GM12865 (cell line): Measurements from ENCODE around the gene CFAP46.

ENCODE experiments used
- DNase-seq: peaks from one replicate; pipeline ENCODE4 v3.0.0; 2010; ENCODE audit warnings: low read depth
- H3K4me3 ChIP-seq: 2 replicates; pipeline ENCODE4 v1.5.1; 2011; ENCODE audit warnings: mild to moderate bottlenecking, low read depth, low read length, control low read depth
- TF ChIP-seq, protein P1 (sequence below): IDR thresholded peaks from 2 replicates; pipeline ENCODE4 v1.5.1; 2011; ENCODE audit warnings: low read length, control low read depth, low read depth, inconsistent platforms; ENCODE audit not compliant: insufficient read depth; ENCODE audit errors: missing control alignments

Gene CFAP46

DNA sequence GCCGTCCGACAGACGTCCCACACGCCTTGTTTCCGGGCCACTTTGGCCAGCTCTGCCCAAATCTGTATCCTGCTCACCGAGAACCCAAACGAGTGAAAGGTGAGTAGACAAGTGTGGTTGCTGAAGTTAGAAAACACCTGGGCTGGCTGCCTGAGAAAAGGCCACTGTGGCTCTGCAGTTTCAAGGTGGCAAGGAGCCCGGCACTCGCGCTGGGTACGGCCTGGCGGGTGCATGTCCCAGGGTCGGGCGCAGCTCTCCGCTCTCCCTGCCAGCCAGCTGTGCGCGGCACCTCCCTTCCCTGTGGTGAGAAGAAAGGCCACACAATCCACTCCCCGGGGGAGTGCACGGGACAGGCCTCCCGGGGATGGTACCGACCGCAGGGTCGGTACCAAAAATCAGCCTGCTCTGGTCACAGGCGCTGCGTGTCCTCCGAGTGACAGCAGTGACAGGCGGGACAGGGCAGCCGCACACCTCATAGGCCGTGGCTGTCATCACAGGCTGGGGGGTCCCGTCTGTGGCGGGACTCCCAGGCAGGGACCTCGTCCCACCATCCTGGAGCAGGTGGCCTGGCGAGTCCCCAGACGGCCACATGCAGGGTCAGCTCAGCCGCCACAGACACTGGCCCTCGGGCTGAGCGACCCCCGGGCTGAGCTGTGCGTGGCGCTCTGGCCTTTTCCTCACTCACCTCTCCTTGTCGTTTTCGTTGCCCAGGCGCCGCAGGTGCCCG, 22.8 kb downstream of the CFAP46 start:
- no peak overlapping the region for H3K4me3 ChIP-seq
- DNase-seq = no peak
- TF ChIP-seq, protein P1, sequence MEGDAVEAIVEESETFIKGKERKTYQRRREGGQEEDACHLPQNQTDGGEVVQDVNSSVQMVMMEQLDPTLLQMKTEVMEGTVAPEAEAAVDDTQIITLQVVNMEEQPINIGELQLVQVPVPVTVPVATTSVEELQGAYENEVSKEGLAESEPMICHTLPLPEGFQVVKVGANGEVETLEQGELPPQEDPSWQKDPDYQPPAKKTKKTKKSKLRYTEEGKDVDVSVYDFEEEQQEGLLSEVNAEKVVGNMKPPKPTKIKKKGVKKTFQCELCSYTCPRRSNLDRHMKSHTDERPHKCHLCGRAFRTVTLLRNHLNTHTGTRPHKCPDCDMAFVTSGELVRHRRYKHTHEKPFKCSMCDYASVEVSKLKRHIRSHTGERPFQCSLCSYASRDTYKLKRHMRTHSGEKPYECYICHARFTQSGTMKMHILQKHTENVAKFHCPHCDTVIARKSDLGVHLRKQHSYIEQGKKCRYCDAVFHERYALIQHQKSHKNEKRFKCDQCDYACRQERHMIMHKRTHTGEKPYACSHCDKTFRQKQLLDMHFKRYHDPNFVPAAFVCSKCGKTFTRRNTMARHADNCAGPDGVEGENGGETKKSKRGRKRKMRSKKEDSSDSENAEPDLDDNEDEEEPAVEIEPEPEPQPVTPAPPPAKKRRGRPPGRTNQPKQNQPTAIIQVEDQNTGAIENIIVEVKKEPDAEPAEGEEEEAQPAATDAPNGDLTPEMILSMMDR = no peak

DNA sequence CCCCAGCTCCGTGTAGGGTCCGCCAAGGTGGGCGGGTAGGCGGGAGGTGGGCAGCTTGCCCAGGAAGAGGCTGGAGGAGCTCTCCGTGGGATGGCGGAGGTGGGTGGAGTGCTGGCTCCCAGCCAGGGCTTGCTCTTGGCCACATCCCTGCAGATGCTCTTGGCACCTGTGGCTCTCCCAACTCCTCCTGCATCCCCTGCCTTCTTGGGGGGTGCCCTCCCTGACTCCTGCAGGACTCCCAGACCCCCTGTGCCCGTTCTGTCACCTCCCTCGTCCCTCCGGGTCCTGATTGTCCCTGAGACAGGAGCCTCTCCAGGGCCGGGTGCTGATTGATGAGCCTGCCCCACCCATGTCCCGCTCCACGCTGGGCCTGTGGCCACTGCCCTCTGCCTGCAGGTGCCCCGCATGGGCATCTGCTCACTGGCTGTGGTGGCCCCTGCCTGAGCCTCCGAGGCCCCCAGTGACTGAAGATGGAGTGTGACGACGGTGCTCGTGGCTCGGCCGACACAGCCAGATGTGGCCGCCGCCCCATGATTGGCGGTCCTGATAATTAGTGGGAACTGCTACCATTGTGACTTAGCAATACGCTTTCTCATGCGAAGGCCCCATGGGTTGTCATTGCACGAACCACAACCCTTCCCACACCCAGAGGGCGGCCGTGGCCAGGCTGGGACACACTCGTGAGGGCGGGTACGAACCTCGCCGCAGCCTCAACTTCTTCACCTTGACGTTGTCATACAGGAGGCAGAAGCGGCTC, 23.6 kb downstream of the CFAP46 start:
- no peak overlapping the region for H3K4me3 ChIP-seq
- no peak for DNase-seq
- TF ChIP-seq, protein P1 = no peak

DNA sequence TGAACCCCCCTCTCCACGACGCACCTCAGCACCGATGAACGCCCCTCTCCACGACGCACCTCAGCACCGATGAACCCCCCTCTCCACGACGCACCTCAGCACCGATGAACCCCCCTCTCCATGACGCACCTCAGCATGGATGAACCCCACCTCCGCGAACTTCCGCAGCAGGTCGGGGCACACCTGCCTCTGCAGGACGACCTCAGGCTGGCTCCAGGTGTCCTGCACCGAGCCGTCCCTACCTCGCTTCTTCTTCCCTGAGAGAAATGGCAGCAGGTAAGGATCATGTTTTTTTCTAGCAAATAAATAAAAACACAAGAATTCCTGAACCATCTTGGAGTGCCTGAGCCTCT, 24.1 kb downstream of the CFAP46 start:
- H3K4me3 ChIP-seq = no peak overlapping the region
- TF ChIP-seq, protein P1 = no peak
- DNase-seq = no peak

DNA sequence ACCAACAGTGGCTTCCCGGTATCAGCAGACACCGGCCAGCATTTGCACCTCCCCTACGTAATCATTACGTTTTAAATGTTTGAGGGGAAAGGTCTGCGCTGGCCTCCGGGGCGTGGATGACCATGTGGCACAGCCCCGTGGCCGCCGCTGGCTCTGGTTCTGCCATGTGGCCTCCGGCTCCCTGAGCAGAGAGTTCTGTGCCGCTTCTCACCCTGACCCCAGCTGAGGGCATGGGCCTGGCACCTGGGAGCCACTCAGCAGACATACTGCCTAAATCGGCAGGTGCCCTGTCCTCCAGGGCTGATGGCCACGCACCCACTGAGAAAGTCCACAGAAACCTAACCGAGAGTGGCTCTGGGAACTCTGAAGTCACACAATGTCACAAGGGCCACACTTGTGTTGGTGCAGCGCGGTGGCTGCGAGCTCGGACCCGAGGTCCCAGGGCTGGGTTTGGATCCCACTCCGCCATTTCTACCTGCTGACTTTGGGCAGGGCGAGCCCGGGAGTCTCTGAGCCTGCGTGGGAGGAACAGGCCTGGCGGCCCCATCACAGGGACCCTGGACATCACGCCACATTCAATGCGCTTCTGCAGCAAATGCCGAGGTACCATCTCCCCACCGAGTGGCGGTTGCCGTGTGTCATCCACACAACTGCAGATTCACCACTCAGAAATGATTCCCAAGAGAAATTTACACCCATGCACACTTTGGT, 25.3 kb downstream of the CFAP46 start:
- H3K4me3 ChIP-seq = no peak overlapping the region

DNA sequence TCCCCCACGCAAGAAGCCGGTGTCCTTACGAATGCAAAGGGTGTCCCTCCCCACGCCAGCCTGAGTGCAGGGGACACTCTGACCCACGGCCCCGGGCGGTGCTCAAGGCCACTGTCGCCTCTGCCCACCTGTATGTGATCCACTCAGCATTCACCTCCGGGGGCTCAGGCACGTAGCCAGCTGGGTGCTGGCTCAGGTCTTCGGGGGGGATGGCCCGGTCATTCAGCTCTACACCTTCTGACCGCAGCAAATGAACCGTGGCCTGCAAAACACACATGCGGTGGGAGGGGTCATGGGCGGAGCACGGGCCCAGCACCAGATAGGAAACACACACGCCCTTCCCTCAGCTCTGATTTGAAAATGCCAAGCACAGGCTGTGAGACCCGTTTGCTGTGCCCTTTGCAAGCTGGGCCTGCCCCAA, 25.9 kb downstream of the CFAP46 start:
- no peak overlapping the region for H3K4me3 ChIP-seq
- TF ChIP-seq, protein P1 = no peak
- DNase-seq = no peak

More for the DNA sequence above, 25.3 kb downstream of the CFAP46 start:
- no peak for DNase-seq
- TF ChIP-seq, protein P1 = no peak

DNA sequence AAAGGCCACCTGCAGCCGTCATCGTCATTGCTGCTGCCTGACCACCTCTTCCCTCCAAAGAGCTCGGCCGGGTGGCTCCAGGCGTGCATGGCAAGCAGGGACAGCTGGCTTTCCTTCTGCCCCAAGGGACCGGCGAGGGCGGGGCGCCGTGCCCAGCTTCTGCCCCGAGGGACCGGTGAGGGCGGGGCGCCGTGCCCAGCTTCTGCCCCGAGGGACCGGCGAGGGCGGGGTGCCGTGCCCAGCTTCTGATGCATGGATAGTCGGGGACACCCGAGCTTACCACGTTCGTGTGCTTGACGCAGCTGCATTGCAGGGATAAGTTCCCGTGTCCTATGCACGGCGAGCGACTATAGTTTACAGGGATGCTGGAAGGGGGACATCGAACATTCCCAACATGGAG, 27.0 kb downstream of the CFAP46 start:
- H3K4me3 ChIP-seq = no peak overlapping the region
- TF ChIP-seq, protein P1 = no peak
- DNase-seq = no peak
